ENCODE measurements around the gene RABEP1.

DNA sequence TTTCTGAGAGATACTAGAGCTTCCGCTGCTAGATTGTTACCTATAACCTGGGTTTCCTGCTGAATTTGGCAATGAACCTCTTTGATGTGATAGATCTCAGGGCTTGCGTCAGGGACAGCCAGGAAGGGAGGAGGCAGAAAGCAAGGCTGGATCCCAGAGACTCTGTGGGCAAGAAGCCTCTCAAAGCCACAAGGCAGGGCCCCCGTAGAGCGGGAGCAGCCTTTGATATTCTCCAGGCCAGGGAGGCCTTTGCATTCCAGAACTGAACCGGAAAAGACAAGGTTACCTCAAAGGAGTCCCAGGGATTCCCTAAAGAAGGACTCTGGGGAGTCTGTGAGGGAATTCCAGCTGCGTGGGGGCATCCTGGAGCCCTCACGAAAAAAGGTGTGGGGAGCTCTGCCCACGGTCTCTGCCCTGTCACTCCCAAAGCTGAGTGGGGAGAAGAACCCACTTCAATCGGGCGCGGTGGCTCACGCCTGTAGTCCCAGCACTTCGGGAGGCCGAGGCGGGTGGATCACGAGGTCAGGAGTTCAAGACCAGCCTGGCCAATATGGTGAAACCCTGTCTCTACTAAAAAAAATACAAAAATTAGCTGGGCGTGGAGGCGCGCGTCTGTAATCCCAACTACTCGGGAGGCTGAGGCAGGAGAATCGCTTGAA, 33.1 kb upstream of the RABEP1 start:
- TF ChIP-seq EZH2phosphoT487 (IDR thresholded peaks at IDR 0.05; ENCODE audit: unreplicated experiment) (no peak), EZH2 (IDR thresholded peaks at IDR 0.05; ENCODE audit: low read depth, unreplicated experiment) (no peak), POLR2AphosphoS5 (IDR thresholded peaks at IDR 0.05; ENCODE audit: low read depth) (no peak), NANOG (IDR thresholded peaks at IDR 0.05; ENCODE audit: borderline replicate concordance) (no peak), ZNF114 (CRISPR knock-in tag; IDR thresholded peaks at IDR 0.05) (no peak), STAT1 (IDR thresholded peaks at IDR 0.05; ENCODE audit: unreplicated experiment) (no peak), CREB1 (CRISPR knock-in tag; IDR thresholded peaks at IDR 0.05; ENCODE audit: low read depth) (no peak), JUNB (IDR thresholded peaks at IDR 0.05; ENCODE audit: unreplicated experiment) (no peak), ZNF331 (CRISPR knock-in tag; IDR thresholded peaks at IDR 0.05; ENCODE audit: low read depth) (no peak)
- TF ChIP-seq, protein P1, sequence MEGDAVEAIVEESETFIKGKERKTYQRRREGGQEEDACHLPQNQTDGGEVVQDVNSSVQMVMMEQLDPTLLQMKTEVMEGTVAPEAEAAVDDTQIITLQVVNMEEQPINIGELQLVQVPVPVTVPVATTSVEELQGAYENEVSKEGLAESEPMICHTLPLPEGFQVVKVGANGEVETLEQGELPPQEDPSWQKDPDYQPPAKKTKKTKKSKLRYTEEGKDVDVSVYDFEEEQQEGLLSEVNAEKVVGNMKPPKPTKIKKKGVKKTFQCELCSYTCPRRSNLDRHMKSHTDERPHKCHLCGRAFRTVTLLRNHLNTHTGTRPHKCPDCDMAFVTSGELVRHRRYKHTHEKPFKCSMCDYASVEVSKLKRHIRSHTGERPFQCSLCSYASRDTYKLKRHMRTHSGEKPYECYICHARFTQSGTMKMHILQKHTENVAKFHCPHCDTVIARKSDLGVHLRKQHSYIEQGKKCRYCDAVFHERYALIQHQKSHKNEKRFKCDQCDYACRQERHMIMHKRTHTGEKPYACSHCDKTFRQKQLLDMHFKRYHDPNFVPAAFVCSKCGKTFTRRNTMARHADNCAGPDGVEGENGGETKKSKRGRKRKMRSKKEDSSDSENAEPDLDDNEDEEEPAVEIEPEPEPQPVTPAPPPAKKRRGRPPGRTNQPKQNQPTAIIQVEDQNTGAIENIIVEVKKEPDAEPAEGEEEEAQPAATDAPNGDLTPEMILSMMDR (conservative IDR thresholded peaks at IDR 0.05; ENCODE audit: low read depth in 2 of 2) = no peak
- TF ChIP-seq, protein P2, sequence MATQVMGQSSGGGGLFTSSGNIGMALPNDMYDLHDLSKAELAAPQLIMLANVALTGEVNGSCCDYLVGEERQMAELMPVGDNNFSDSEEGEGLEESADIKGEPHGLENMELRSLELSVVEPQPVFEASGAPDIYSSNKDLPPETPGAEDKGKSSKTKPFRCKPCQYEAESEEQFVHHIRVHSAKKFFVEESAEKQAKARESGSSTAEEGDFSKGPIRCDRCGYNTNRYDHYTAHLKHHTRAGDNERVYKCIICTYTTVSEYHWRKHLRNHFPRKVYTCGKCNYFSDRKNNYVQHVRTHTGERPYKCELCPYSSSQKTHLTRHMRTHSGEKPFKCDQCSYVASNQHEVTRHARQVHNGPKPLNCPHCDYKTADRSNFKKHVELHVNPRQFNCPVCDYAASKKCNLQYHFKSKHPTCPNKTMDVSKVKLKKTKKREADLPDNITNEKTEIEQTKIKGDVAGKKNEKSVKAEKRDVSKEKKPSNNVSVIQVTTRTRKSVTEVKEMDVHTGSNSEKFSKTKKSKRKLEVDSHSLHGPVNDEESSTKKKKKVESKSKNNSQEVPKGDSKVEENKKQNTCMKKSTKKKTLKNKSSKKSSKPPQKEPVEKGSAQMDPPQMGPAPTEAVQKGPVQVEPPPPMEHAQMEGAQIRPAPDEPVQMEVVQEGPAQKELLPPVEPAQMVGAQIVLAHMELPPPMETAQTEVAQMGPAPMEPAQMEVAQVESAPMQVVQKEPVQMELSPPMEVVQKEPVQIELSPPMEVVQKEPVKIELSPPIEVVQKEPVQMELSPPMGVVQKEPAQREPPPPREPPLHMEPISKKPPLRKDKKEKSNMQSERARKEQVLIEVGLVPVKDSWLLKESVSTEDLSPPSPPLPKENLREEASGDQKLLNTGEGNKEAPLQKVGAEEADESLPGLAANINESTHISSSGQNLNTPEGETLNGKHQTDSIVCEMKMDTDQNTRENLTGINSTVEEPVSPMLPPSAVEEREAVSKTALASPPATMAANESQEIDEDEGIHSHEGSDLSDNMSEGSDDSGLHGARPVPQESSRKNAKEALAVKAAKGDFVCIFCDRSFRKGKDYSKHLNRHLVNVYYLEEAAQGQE (IDR thresholded peaks at IDR 0.05; ENCODE audit: unreplicated experiment) = no peak
- TF ChIP-seq, protein P3, sequence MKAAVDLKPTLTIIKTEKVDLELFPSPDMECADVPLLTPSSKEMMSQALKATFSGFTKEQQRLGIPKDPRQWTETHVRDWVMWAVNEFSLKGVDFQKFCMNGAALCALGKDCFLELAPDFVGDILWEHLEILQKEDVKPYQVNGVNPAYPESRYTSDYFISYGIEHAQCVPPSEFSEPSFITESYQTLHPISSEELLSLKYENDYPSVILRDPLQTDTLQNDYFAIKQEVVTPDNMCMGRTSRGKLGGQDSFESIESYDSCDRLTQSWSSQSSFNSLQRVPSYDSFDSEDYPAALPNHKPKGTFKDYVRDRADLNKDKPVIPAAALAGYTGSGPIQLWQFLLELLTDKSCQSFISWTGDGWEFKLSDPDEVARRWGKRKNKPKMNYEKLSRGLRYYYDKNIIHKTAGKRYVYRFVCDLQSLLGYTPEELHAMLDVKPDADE (IDR thresholded peaks at IDR 0.05) = no peak
- TF ChIP-seq, protein P4, sequence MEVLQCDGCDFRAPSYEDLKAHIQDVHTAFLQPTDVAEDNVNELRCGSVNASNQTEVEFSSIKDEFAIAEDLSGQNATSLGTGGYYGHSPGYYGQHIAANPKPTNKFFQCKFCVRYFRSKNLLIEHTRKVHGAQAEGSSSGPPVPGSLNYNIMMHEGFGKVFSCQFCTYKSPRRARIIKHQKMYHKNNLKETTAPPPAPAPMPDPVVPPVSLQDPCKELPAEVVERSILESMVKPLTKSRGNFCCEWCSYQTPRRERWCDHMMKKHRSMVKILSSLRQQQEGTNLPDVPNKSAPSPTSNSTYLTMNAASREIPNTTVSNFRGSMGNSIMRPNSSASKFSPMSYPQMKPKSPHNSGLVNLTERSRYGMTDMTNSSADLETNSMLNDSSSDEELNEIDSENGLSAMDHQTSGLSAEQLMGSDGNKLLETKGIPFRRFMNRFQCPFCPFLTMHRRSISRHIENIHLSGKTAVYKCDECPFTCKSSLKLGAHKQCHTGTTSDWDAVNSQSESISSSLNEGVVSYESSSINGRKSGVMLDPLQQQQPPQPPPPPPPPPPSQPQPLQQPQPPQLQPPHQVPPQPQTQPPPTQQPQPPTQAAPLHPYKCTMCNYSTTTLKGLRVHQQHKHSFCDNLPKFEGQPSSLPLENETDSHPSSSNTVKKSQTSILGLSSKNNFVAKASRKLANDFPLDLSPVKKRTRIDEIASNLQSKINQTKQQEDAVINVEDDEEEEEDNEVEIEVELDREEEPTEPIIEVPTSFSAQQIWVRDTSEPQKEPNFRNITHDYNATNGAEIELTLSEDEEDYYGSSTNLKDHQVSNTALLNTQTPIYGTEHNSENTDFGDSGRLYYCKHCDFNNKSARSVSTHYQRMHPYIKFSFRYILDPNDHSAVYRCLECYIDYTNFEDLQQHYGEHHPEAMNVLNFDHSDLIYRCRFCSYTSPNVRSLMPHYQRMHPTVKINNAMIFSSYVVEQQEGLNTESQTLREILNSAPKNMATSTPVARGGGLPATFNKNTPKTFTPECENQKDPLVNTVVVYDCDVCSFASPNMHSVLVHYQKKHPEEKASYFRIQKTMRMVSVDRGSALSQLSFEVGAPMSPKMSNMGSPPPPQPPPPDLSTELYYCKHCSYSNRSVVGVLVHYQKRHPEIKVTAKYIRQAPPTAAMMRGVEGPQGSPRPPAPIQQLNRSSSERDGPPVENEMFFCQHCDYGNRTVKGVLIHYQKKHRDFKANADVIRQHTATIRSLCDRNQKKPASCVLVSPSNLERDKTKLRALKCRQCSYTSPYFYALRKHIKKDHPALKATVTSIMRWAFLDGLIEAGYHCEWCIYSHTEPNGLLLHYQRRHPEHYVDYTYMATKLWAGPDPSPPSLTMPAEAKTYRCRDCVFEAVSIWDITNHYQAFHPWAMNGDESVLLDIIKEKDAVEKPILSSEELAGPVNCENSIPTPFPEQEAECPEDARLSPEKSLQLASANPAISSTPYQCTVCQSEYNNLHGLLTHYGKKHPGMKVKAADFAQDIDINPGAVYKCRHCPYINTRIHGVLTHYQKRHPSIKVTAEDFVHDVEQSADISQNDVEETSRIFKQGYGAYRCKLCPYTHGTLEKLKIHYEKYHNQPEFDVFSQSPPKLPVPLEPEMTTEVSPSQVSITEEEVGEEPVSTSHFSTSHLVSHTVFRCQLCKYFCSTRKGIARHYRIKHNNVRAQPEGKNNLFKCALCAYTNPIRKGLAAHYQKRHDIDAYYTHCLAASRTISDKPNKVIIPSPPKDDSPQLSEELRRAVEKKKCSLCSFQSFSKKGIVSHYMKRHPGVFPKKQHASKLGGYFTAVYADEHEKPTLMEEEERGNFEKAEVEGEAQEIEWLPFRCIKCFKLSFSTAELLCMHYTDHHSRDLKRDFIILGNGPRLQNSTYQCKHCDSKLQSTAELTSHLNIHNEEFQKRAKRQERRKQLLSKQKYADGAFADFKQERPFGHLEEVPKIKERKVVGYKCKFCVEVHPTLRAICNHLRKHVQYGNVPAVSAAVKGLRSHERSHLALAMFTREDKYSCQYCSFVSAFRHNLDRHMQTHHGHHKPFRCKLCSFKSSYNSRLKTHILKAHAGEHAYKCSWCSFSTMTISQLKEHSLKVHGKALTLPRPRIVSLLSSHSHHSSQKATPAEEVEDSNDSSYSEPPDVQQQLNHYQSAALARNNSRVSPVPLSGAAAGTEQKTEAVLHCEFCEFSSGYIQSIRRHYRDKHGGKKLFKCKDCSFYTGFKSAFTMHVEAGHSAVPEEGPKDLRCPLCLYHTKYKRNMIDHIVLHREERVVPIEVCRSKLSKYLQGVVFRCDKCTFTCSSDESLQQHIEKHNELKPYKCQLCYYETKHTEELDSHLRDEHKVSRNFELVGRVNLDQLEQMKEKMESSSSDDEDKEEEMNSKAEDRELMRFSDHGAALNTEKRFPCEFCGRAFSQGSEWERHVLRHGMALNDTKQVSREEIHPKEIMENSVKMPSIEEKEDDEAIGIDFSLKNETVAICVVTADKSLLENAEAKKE (CRISPR knock-in tag; IDR thresholded peaks at IDR 0.05) = no peak

Data from GM23338 (cell line).